HepG2 (cell line): ENCODE data around the gene NEURL4. TPM values are rescaled to one million over a fixed set of nuclear protein-coding genes. Genes with fewer than 3 reads are reported as not detected.
A peak's percentile ranks its signal among the peaks of the same experiment; 100 is the strongest.

Experiments
- BCL3 ChIP-seq: sonication (generic); formaldehyde crosslinking; IDR thresholded peaks from 2 replicates; pipeline ENCODE4 v1.5.1; 2020; ENCODE audit warnings: mild to moderate bottlenecking, missing genetic modification reagents, moderate library complexity
- ELF1 ChIP-seq: sonication (generic); formaldehyde crosslinking; IDR thresholded peaks from 2 replicates; pipeline ENCODE4 v1.4.0; 2020; ENCODE audit warnings: missing genetic modification reagents
- ESRRA ChIP-seq: sonication (generic); formaldehyde crosslinking; IDR thresholded peaks from 2 replicates; pipeline ENCODE4 v1.5.1; 2020; ENCODE audit warnings: mild to moderate bottlenecking, low read depth, missing genetic modification reagents
- FOSL1 ChIP-seq: sonication (generic); formaldehyde crosslinking; IDR thresholded peaks from 2 replicates; pipeline ENCODE4 v1.9.0; 2021; ENCODE audit warnings: missing genetic modification reagents, borderline replicate concordance
- HNF1B ChIP-seq: sonication (generic); formaldehyde crosslinking; IDR thresholded peaks from 2 replicates; pipeline ENCODE4 v1.5.1; 2020; ENCODE audit warnings: mild to moderate bottlenecking, moderate library complexity, missing genetic modification reagents
- HNRNPH1 ChIP-seq: fragments of 200-400 bp; formaldehyde crosslinking; optimal IDR thresholded peaks from 2 replicates; pipeline ENCODE3; 2017; ENCODE audit warnings: mild to moderate bottlenecking, low read depth, low read length
- HOMEZ ChIP-seq: IDR thresholded peaks from 2 replicates; pipeline ENCODE4 v1.6.1; 2016; ENCODE audit warnings: low read depth
- LCORL ChIP-seq, 2 experiments: fragments of 450-650 bp in 1 of 2; sonication (generic) in 1 of 2; formaldehyde crosslinking in 1 of 2; IDR thresholded peaks; 2 replicates each; pipeline versions ENCODE4 v1.5.0 to v1.6.1; 2017 to 2020; ENCODE audit warnings: antibody characterized with exemption in 1 of 2, missing genetic modification reagents in 1 of 2
- MEF2D ChIP-seq: sonication (generic); formaldehyde crosslinking; IDR thresholded peaks from 2 replicates; pipeline ENCODE4 v1.5.1; 2020; ENCODE audit warnings: mild to moderate bottlenecking, missing genetic modification reagents
- PHF21A ChIP-seq: sonication (generic); formaldehyde crosslinking; IDR thresholded peaks from 2 replicates; pipeline ENCODE4 v1.5.0; 2020; ENCODE audit warnings: mild to moderate bottlenecking, missing genetic modification reagents
- PHF8 ChIP-seq: sonication (generic); formaldehyde crosslinking; IDR thresholded peaks from 2 replicates; pipeline ENCODE4 v1.5.0; 2020; ENCODE audit warnings: missing genetic modification reagents
- REL ChIP-seq: sonication (generic); formaldehyde crosslinking; conservative IDR thresholded peaks from 2 replicates; pipeline ENCODE4 v1.8.0; 2022; ENCODE audit warnings: mild to moderate bottlenecking, missing genetic modification reagents, moderate library complexity
- TEAD2 ChIP-seq: sonication (generic); formaldehyde crosslinking; IDR thresholded peaks from 2 replicates; pipeline ENCODE4 v1.9.0; 2021; ENCODE audit warnings: missing genetic modification reagents
- TERF1 ChIP-seq: sonication (generic); formaldehyde crosslinking; IDR thresholded peaks from 2 replicates; pipeline ENCODE4 v1.8.0; 2022; ENCODE audit warnings: mild to moderate bottlenecking, missing genetic modification reagents, moderate library complexity
- TGIF2 ChIP-seq: IDR thresholded peaks from 2 replicates; pipeline ENCODE4 v1.6.1; 2016; ENCODE audit warnings: control low read depth, missing compliant biosample characterization
- ZBTB7B ChIP-seq: sonication (generic); formaldehyde crosslinking; IDR thresholded peaks from 2 replicates; pipeline ENCODE4 v1.4.0; 2020; ENCODE audit warnings: missing genetic modification reagents
- ZNF276 ChIP-seq: sonication (generic); formaldehyde crosslinking; IDR thresholded peaks from 2 replicates; pipeline ENCODE4 v1.4.0; 2020; ENCODE audit warnings: mild to moderate bottlenecking, low read depth, missing genetic modification reagents
- ZNF317 ChIP-seq: sonication (generic); formaldehyde crosslinking; IDR thresholded peaks from 2 replicates; pipeline ENCODE4 v1.5.0; 2020; ENCODE audit warnings: mild to moderate bottlenecking, missing genetic modification reagents
- ZNF446 ChIP-seq: sonication (generic); formaldehyde crosslinking; IDR thresholded peaks from 2 replicates; pipeline ENCODE4 v1.5.0; 2020; ENCODE audit warnings: mild to moderate bottlenecking, missing genetic modification reagents
- ZNF468 ChIP-seq: sonication (generic); formaldehyde crosslinking; IDR thresholded peaks from 2 replicates; pipeline ENCODE4 v1.8.0; 2022; ENCODE audit warnings: mild to moderate bottlenecking, moderate library complexity, missing genetic modification reagents
- ZNF615 ChIP-seq: sonication (generic); formaldehyde crosslinking; IDR thresholded peaks from 2 replicates; pipeline ENCODE4 v1.5.0; 2020; ENCODE audit warnings: mild to moderate bottlenecking, missing genetic modification reagents, borderline replicate concordance
- ZNF7 ChIP-seq: IDR thresholded peaks from 2 replicates; pipeline ENCODE4 v1.6.1; 2016; ENCODE audit warnings: missing biosample characterization, missing genetic modification reagents
- ZSCAN25 ChIP-seq: sonication (generic); formaldehyde crosslinking; IDR thresholded peaks from 2 replicates; pipeline ENCODE4 v1.8.0; 2022; ENCODE audit warnings: mild to moderate bottlenecking, missing genetic modification reagents
- polyA plus RNA-seq, 8 experiments: library from polyadenylated mRNA; depleted of rRNA in 3 of 8; stranded (reverse) in 7 of 8; unstranded in 1 of 8; fragments of >200 nt; fragmentation: Illumina TruSeq in 4 of 8; extraction: Trizol in 4 of 8; gene quantifications; 2 replicates each; pipeline versions ENCODE4 v1.2.1 to v1.2.3, GENCODE V29; 2011 to 2016; ENCODE audit warnings: low read depth in 4 of 8, missing spikeins in 1 of 8, mixed read lengths in 1 of 8; ENCODE audit not compliant: insufficient read depth in 1 of 8
- total RNA-seq, 5 experiments: library from RNA; depleted of rRNA; stranded (reverse); fragments of >200 nt; fragmentation: Illumina TruSeq; extraction: Trizol; gene quantifications; 2 replicates each; pipeline ENCODE4 v1.2.3, GENCODE V29; 2016; ENCODE audit warnings: low read depth in 1 of 5

NEURL4 gene
- total and polyA plus RNA-seq, 2 of the 13 experiments (the other 11 are each of a cell fraction or from before 2014, with no cell fraction given): 14.8 to 15.7 TPM

- TF ChIP-seq ZSCAN25 (CRISPR knock-in tag): 0 out of 2 replicates have a peak, but pooled peaks have one; percentile 42
- 0 out of 2 replicates have a peak, but pooled peaks have one; percentile 58 for TF ChIP-seq ESRRA (CRISPR knock-in tag)
- peak; percentile 49; the same call in 1 of the 2 replicates for TF ChIP-seq ZBTB7B (CRISPR knock-in tag)
- no peak for TF ChIP-seq ZNF615
- TF ChIP-seq ZNF276: peak; percentile 74; the same call in 1 of the 2 replicates
- no peak for TF ChIP-seq HNRNPH1
- peak; percentile 49; the same call in 1 of the 2 replicates for TF ChIP-seq HOMEZ (CRISPR knock-in tag)
- peak; percentile 46; the same call in 1 of the 2 replicates for TF ChIP-seq PHF21A (CRISPR knock-in tag)
- no peak for TF ChIP-seq ZNF468 (CRISPR knock-in tag)
- TF ChIP-seq MEF2D (CRISPR knock-in tag): peak; percentile 36; the same call in 1 of the 2 replicates
- no peak; the same call in 1 of the 2 replicates for TF ChIP-seq ELF1 (CRISPR knock-in tag)
- TF ChIP-seq ZNF7: no peak
- no peak for TF ChIP-seq TGIF2 (CRISPR knock-in tag)
- TF ChIP-seq ZNF317 (CRISPR knock-in tag): no peak
- TF ChIP-seq LCORL (IDR thresholded peaks at IDR 0.05): no peak
- no peak for TF ChIP-seq LCORL (CRISPR knock-in tag; IDR thresholded peaks at IDR 0.05)
- TF ChIP-seq FOSL1 (CRISPR knock-in tag): no peak
- TF ChIP-seq HNF1B: peak; percentile 86
- no peak for TF ChIP-seq TEAD2 (CRISPR knock-in tag)
- TF ChIP-seq TERF1 (CRISPR knock-in tag): no peak
- TF ChIP-seq REL (CRISPR knock-in tag): no peak
- TF ChIP-seq BCL3 (CRISPR knock-in tag): peak; percentile 65
- peak; percentile 54 for TF ChIP-seq PHF8
- TF ChIP-seq ZNF446 (CRISPR knock-in tag): no peak
Measured at GRCh38 chr17:7306911-7307685, 22.0 kb downstream of the NEURL4 start, which contains the start of gene EIF5A (continued).
